Lower lobe of right lung (tissue), 2 donors: Measurements from ENCODE around the gene CUBN. TPM values are rescaled to one million over a fixed set of nuclear protein-coding genes. Genes with fewer than 3 reads are reported as not detected.
A peak's percentile ranks its signal among the peaks of the same experiment; 100 is the strongest.

Source experiments
- ATAC-seq, 2 donors: fragments of 200-7000 bp; cut with Tn5 transposase; one replicate each; pipeline ENCODE4 v1.9.1; 2020 to 2022; ENCODE audit warnings: mild to moderate bottlenecking in 2 of 2, moderate library complexity in 2 of 2
- DNase-seq: peaks from one replicate; pipeline ENCODE4 v3.0.0-alpha.2; 2020
- H3K27ac ChIP-seq: fragments of 200-600 bp; one replicate; pipeline ENCODE4 v1.8.0; 2022
- H3K27me3 ChIP-seq: fragments of 200-600 bp; one replicate; pipeline ENCODE4 v1.8.0; 2022; ENCODE audit warnings: low read depth
- H3K36me3 ChIP-seq: fragments of 200-600 bp; one replicate; pipeline ENCODE4 v1.8.0; 2022; ENCODE audit warnings: mild to moderate bottlenecking
- H3K4me1 ChIP-seq: fragments of 200-600 bp; one replicate; pipeline ENCODE4 v1.8.0; 2022
- H3K4me3 ChIP-seq: fragments of 200-600 bp; one replicate; pipeline ENCODE4 v1.8.0; 2022; ENCODE audit warnings: mild to moderate bottlenecking
- H3K9me3 ChIP-seq: fragments of 200-600 bp; one replicate; pipeline ENCODE4 v1.8.0; 2022
- CTCF ChIP-seq: fragments of 200-600 bp; IDR thresholded peaks from one replicate; pipeline ENCODE4 v1.8.0; 2022; ENCODE audit warnings: antibody characterized with exemption, mild to moderate bottlenecking
- intact Hi-C: fragments of 100-400 bp; cut with DNase I; formaldehyde crosslinking; loops from one replicate; pipeline ENCODE4 v1.11.0; 2022
- total RNA-seq: library from RNA; stranded (reverse); fragmentation: NEBNext Ultra II Directional; extraction: Animal tissue kit (Norgen Biotek cat#: 25700); gene quantifications from one replicate; pipeline ENCODE4 v1.2.1, GENCODE V29; 2021
- donor health status: DM: no; HTN: yes; CAD: no; lungs with severe emphysema.

CUBN gene
- total RNA-seq, 1 donor from 2014 or later: 2.2 TPM

- H3K27ac ChIP-seq: peak overlapping the region; percentile 19
- peaks cover 19% of the 10 kb centered on the region for H3K4me1 ChIP-seq
- intact Hi-C loops: no loop called here
- no peaks in the 10 kb centered on the region for H3K27me3 ChIP-seq
- ATAC-seq: peak; percentile 69 to 92
- peak overlapping the region; percentile 15 for H3K4me3 ChIP-seq
- peak; percentile 75 for DNase-seq
- H3K9me3 ChIP-seq: no peaks in the 10 kb centered on the region
- no peaks in the 10 kb centered on the region for H3K36me3 ChIP-seq
- TF ChIP-seq CTCF: peak; percentile 71
These were observed 238.0 kb downstream of the CUBN start for GRCh38 chr10:16891375-16892313.

GRCh38 chr10:16890691-16891090, 238.9 kb downstream of the CUBN start:
- Histone ChIP-seq H3K9me3 (no peaks in the 10 kb centered on the region), H3K4me1 (peaks cover 19% of the 10 kb centered on the region), H3K27ac (no peak overlapping the region), H3K27me3 (no peaks in the 10 kb centered on the region), H3K4me3 (no peak overlapping the region), H3K36me3 (no peaks in the 10 kb centered on the region)
- no peak for TF ChIP-seq CTCF
- ATAC-seq: no peak
- DNase-seq: no peak
- intact Hi-C loops: no loop called here

GRCh38 chr10:16887565-16887964, 242.0 kb downstream of the CUBN start:
- Histone ChIP-seq H3K4me3 (no peak overlapping the region), H3K9me3 (no peaks in the 10 kb centered on the region), H3K27me3 (no peaks in the 10 kb centered on the region), H3K4me1 (peaks cover 13% of the 10 kb centered on the region), H3K27ac (no peak overlapping the region), H3K36me3 (no peaks in the 10 kb centered on the region)
- intact Hi-C loops: no loop called here
- no peak for ATAC-seq
- no peak for TF ChIP-seq CTCF
- DNase-seq: no peak

- intact Hi-C loops: no loop called here
- no peak for DNase-seq
- H3K4me3 ChIP-seq: no peak overlapping the region
- H3K36me3 ChIP-seq: no peaks in the 10 kb centered on the region
- no peak for TF ChIP-seq CTCF
- H3K9me3 ChIP-seq: no peaks in the 10 kb centered on the region
- H3K27ac ChIP-seq: no peak overlapping the region
- no peak for ATAC-seq
- H3K4me1 ChIP-seq: peaks cover 3% of the 10 kb centered on the region
- H3K27me3 ChIP-seq: no peaks in the 10 kb centered on the region
These were observed 243.6 kb downstream of the CUBN start for GRCh38 chr10:16886031-16886430.

GRCh38 chr10:16884497-16884896, 245.1 kb downstream of the CUBN start:
- Histone ChIP-seq H3K36me3 (no peaks in the 10 kb centered on the region), H3K9me3 (no peaks in the 10 kb centered on the region), H3K4me1 (no peaks in the 10 kb centered on the region), H3K4me3 (no peak overlapping the region), H3K27ac (no peak overlapping the region), H3K27me3 (no peaks in the 10 kb centered on the region)
- DNase-seq (no peak), ATAC-seq (no peak)
- no peak for TF ChIP-seq CTCF
- intact Hi-C loops: no loop called here
